Stimulated activated CD8-positive, alpha-beta memory T cell treated with anti-CD3 and anti-CD28 coated beads, Interleukin-4, amount 100 ng/mL, for 1 hour (primary cell): ENCODE data around the gene RIN3.

Experiments used
- DNase-seq, 2 donors: peaks; one replicate each; pipeline ENCODE4 v3.0.0-alpha.2; 2020; ENCODE audit warnings: low read depth in 2 of 2, low spot score in 1 of 2

The RIN3 gene

DNA sequence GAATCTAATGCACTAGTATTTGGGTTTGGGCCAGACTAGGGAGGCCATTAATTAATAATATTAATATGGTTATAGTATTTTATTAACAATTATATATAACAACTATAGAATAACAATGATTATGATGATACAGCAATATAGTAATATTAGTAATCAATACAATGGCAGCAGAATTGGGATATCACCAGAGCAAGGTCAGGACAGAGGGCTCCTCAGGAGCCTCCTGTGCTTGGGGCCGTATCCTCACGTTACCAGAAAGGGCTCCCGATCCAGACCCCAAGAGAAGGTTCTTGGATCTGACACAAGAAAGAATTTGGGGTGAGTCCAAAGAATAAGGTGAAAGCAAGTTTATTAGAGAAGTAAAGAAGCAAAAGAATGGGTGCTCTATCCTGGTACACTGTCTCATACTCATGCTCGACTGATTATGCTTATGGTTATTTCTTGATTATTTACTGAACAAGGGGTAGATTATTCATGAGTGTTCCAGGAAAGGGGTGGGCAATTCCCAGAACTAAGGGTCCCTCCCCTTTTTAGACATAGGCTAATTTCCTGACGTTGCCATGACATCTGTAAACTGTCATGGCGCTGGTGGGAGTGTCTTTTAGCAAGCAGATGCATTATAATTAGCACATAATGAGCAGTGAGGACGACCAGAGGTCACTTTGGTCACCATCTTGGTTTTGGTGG, 61.6 kb downstream of the RIN3 start:
- no peak for DNase-seq

DNA sequence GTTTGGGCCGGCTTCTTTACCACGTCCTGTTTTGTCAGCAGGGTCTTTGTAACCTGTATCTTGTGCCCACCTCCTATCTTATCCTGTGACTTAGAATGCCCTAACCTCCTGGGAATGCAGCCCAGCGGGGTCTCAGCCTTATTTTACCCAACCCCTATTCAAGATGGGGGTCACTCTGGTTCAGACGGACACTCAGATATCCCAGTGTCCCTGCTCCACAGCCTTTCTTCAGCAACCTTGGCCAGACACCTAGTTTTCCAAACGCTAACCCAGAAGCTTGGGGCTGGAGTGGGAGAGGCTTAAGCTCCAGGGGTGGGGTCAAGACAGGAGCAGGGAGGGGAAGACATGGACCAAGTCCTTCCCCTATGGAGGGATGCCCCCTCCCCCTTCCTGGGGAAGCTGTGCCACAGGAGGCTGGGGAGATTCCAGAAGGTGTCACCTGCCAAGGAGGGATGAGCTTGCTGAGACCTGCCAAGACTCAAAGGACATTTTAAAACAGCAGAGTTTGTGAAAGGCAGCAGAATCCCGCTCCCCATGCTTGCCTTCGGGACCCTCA, 62.2 kb downstream of the RIN3 start:
- DNase-seq: no peak

DNA sequence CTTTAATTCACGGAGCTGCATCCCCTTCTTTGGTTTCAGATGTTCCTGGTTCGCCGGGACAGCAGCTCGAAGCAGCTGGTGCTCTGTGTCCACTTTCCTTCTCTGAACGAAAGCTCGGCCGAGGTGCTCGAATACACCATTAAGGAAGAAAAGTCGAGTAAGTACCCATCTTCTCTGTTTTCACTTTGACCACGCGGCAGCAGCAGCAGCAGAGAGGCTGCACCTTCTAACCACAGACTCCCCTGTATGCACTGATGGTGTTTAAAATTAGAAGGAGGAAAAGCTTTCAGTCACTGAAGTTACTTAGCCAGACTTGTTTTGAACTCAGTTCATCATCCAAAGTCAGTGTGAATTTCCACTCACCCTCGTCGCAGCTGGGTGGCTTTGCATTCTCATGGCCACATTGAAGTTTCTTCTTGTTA, 63.8 kb downstream of the RIN3 start:
- DNase-seq: no peak

DNA sequence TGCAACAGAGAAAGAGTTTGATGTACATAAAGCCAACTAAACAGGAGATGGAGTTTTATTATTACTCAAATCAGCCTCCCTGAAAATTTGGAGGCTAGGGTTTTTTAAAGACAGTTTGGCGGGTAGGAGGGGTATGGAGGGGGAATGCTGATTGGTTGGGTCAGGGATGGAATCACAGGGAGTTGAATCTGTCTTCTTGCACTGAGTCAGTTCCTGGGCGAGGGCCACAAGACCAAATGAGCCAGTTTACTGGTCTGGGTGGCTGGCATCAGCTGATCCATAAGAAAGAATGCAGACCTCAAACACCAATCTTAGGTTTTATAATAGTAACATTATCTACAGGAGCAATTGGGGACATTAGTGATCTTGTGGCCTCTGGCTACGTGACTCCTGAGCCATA, 64.9 kb downstream of the RIN3 start:
- no peak for DNase-seq

DNA sequence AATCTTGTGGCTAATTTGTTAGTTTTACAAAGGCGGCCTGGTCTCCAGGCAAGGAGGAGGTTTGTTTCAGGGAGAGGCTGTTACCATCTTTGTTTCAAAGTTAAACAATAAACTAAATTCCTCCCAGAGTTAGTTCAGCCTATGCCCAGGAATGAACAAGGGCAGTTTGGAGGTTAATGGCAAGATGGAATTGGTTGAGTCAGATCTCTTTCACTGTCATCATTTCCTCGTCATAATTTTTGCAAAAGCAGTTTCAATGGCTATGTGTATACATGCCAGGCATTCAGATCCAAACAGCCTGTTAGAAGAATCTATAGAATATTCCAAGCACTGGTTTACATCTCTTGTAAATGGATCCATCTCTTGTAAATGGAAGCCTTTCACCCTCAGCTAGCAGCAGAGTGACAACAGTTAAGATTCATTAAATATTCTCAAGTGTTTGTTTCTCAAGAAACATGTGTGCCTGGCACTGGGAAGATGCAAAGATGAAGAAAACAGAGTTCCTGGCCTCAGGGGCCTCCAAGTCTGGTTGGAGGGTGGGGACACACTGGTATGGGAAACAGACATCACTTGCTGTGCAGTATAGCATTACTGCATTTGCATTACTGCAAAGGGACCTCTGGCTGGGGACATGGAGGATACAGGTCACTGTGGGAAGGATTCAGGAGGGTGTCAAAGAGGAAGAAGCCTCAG, 65.8 kb downstream of the RIN3 start:
- no peak for DNase-seq

DNA sequence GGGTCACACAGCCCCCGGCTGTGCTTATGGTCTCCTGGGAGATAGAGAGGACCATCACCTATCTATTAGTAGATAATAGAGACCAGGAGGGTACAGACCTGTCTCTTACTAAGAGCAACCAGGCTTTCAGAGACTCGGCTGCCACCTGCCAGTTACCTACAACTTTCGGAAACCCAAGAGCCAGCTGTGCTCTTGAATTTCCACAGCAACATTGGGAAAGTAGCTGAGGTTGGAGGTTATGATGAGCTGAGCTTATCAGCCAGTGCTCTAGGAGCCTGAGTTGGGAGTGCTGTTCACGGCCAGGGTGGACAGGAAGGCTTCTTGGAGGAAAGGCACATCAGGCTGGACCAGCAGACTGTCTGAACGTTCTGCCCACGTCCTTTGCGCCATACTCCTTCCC, 67.6 kb downstream of the RIN3 start:
- no peak for DNase-seq

DNA sequence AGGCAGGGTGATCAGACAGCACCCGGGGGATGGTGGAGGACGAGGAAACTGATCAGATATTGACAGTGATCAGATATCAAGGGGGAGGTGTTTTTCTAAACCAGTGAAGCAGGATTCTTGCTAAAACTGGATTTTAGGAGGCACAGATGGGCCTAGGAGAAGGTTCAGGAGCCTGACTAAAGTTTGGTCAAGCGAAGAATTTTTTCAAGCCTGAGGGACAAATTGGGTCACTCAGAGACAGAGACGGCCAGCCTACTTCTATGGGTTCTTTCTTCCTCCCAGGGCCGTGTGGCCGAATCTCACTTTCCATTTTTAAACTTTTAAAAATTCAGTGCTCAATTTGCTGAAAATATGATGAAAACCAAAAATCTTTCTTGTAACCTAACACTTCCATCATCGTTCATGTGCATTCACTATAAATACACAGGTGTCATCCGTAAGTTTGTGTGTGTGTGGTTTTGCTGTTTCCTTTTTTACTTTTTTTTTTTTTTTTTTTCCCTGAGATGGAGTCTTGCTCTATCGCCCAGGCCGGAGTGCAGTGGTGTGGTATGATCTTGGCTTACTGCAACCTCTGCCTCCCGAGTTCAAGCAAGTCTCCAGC, 68.5 kb downstream of the RIN3 start:
- no peak for DNase-seq

DNA sequence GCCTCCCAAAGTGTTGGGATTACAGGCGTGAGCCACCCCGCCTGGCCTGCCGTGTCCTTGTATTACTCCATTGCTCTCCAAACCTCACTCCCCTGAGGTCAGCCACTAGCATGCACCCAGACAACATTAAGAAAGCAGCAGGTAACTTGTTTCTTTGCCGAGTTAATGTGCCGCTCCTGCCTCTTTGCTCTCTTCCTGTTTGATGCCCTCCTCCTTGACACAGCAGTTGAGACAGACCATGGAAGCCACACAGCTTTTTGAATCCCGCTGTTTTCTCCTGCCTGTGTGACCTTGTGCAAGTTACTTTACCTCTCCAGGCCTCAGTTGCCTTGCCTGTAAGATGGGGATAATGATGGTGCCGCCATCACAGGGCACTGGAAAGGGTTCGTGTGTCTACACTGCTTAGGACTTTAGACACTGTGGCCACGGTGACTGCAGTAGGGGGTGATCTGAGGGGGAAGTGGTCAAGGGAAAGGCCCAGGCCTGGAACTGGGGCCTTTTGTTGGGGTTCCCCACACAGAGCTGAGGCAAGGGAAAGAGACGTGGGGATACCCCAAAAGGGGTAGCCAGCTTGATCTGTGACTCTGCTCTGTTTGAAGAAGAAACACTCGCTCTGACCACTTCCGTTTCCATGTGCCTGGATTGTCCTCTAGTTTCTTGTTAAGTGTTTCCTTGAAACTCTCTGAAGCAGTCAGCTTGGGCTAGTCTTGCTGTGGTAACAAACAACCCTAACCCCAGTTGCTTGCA, 69.3 kb downstream of the RIN3 start:
- DNase-seq: no peak

DNA sequence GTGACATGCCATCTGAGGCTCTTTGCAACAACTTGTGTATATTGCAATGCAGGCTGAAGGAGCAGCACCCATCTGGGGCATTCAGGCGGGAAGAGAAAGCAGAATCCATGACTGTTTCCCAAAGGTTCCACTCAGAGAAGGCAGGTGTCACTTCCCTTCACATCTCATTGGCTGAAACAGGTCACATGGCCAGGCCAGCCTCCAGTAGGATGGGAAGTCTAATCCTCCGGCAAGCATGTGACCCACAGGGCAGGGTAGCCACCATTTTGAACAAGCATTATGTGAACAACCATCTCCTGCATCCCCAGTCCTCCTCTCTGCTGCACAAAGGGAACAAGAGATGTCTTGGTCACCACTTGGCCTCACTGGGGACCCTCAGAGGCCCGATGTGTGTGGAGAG, 70.6 kb downstream of the RIN3 start:
- DNase-seq: no peak

DNA sequence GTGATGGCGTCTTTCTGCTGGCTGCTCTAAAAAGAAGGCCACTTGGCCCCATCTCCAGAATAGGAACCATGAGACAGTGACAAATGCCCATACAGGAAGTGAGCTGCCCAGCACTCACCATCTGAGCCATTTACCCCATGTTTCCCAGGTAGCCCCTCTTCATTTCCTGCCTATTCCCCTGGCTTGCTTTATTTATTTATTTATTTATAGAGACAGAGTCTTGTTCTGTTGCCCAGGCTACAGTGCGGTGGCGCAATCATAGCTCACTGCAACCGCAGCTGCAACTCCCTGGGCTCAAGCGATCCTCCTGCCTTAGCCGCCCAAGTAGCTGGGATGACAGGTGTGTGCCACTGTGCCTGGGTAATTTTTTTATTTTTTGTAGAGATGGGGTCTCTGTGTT, 71.2 kb downstream of the RIN3 start:
- DNase-seq: no peak

DNA sequence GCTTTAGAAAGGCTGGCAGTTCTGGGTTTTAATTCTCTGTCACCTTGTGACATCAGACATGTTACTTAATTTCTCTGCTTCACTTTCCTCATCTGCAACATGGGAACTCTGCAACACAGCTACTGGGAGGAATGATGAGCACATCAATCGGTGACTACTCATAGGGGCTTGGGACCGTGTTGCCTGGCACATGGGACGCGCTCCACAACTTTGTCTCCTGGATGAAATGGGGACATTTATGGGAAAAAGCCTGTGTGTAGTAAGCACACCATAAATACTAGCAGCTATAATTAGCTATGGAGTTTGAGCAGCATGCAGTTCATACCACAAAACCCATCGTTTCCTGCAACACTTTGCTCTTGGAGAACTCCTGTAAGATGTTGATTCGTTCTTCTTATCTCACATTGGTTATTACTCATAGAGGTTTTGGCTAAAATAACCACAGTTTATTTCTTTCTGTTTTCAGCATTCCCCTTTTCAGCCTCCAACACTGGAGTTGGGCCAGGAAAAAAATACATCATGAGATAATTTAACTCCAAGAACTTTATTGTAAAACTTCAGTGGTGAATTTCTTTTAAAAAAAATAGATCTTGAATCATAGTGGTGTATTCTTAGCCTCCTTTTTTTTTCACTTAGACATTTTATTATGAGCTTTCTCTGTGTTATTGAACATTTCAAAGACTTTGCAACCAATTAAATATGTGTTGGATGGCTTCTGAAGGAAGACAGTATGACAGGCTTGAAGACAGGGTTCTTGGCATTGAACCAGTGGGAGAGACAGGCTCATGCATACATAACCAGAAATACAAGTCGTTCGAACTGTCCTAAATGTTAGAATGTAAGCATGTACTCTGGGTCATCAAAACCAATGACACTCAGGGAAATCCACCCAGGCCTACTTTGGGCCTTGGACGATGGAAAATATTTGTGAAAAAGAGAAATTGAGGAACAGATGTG, 72.7 kb downstream of the RIN3 start:
- DNase-seq: no peak

DNA sequence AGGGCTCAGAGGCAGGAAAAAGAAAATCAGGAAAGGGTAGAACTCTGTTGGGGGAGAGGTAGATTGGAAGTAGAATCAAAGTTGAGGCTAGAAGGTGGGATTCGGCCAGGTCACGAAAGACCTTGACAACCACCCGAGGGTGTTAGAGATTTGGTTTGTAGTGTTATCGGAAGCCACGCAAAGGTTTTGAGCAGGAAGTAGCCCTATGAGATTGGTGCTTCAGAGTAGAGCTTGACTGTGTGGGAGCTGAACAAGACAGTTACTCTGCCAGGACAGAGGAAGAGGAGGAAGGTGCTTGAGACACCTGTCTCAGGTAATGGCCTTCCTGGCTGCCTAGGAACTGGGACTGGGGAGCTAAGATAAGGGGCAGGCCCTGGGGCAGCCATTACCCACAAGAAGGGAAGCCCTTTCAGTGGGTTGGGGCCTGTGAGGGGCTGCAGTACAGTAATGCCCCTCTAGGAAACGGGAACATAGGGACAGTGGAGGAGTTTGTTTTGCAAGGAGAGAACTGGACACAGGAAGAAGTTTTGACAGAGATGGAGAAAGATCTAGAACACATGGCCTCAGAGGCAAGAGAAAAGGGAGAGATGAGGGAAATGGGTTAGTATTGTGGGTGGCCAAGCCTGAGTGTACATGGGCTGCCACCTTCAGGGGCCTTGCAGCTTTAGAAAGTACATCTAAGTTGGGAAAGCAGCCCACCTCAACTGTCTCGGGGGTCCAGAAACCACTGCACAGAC, 73.5 kb downstream of the RIN3 start:
- no peak for DNase-seq

DNA sequence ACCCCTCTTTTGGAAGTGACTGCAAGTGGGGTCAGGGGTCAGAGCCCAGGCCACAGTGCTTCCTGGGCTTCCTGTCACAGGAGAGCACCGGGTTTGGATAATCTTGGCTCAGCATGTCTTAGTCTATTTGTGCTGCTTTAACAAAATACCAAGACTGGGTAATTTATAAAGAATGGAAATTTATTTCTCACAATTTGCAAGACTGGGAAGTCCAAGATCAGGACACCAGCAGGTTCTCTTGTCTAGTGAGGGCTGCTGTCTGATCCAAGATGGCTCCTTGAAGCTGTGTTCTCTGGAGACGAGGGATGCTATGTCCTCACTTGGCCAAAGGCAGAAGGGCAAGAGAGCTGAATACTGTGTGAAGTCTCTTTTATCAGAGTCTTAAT, 74.1 kb downstream of the RIN3 start:
- no peak for DNase-seq

DNA sequence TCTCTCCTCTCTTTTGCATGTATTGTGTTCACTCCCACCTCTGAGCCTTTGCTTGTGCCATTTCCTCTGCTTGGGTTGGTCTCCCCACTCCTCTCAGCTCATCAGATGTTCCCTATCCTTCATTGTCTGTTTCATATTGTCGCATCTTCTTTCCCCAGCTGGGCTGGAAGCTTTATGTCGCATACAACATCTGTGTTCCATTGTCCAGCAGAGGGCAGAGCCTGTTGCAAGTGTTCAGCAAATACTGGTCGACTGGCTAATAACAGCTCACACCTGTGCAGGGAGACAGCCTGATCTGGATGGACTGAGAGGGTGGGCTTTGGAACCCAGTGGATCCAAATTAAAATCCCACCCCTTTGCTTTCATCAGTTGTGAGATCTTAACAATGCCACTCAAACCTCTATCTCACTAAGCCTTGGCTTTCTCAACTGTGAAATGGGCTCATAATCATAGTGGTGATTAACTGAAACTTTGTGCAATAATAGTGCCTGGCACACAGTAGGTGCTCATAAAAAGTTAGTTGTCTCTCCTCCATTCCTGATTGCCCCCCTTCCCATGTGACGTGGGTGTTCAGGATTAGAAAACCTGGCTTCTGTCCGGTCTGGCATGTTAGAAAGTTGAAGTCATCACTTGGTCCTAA, 75.8 kb downstream of the RIN3 start:
- no peak for DNase-seq

DNA sequence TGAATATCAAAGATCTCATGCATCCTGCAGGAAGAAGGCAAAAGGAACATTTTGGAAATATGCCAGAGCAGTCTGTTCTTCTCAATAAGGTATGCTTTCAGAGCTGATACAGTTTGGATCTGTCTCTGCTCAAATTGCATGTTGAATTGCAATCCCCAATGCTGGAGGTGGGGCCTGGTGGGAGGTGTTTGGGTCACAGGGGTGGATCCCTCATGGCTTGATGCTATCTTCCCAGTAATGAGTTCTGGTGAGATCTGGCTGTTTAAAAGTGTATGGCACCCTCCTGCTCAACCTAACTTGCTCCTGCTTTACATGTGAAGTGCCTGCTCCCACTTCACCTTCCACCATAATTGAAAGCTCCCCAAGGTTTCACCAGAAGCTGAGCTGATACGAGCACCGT, 76.6 kb downstream of the RIN3 start:
- DNase-seq: no peak

DNA sequence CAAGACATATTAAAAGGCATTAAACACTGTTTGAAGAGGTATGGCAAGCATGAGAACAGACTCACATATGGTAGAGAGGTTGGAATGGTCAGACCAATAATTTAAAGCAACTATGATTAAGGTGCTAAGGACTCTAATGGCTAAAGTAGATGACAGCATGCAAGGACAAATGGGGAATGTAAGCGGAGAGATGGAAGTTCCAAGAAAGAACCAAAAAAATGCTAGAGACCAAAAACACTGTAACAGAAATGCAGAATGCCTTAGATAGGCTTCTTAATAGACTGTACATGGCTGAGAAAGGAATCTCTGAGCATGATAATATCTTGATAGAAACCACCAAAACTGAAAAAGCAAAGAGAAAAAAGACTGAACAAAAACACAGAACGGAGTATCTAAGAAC, 77.4 kb downstream of the RIN3 start:
- DNase-seq: no peak

DNA sequence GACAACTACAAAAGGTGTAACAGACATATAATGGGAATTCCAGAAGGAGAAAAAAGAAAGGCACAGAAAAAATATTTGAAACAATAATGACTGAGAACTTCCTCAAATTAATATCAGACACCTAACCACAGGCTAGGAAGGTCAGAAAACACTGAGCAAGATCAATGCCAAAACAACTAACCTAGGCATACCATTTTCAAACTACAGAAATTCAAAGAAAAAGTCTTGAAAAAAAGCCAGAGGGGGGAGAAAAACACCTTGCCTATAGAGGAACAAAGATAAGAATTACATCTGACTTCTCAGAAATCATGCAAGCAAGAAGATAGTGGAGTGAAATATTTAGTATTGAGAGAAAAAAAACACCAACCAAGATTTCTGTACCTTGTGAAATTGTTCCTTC, 77.8 kb downstream of the RIN3 start:
- DNase-seq: no peak

DNA sequence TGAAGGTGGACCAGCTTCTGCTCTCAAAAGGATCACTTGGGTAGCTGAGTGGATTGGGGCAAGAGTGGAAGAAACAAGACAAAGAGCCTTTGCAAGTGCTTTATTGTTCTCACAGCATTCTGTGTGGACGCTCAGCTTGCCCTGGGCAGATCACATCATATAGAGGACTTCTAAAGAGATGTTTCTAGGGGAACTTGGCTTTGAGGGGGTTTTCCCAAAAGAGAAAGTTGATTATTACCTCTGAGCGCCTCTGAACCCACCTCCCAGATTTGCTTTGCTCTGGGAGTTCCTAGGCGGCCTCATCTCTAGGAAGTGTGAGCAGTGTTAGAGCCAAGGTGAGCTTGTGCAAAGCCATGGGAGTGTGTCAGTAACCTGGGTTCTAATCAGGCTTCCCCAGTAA, 81.7 kb downstream of the RIN3 start:
- no peak for DNase-seq

DNA sequence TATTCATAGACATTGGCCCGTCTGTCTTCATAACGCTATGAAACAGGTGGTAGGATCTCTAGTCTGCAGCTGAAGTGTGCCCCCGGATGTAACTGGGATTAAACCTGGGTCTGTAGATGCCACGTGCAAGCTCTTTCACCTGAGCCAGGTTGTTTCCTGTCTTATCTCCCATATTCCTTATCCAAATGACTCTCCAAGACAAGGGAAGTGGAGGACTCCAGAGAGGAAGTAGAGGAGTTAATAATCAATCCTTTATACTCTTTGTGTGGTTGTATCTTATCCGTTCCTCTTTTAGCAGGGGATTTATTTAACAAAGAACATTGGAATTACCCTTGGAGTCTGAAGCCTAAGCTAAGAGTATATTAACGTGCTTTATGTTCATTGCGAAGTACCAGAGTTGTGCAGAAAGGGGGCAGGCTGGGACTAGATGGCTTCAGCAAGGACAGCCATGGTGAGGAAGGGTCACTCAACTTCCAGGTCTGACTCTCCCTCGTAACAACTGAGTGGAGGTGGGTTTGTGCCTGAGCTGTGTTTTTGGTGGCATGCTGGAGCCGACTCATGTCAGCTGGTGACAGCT, 82.8 kb downstream of the RIN3 start:
- DNase-seq: no peak
